ENCODE data around the gene HECTD4. TPM values are rescaled to one million over a fixed set of nuclear protein-coding genes. Genes with fewer than 3 reads are reported as not detected.

Gene HECTD4
- total and polyA plus RNA-seq, 12 donors = 3.0 to 33.7 (median 23.9) TPM

DNA sequence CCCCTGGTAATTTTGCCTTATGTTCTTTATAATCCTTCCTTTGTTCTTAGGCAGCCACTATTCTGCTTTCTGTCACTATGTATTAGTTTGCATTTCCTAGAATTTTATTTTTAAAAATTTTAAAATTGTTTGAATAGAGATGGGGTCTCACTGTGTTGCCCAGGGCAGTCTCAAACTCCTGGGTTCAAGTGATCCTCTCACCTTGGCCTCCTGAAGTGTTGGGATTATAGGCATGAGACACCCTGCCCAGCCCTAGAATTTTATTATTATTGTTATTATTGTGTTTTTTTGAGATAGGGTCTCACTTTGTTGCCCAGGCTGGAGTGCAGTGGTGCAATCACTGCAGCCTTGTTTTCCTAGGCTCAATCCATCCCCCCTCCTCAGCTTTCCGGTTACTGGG is 39.1 kb upstream of the HECTD4 start:
- Histone ChIP-seq H3K27ac (no peak overlapping the region), H3K4me1 (peaks cover 0 to 67% (median 52%) of the 10 kb centered on the region in 9 donors), H3K27me3 (no peaks in the 10 kb centered on the region), H3K4me3 (no peak overlapping the region), H3K9me3 (no peaks in the 10 kb centered on the region), H3K36me3 (peaks cover 0 to 7% (median 0%) of the 10 kb centered on the region in 9 donors)
- ATAC-seq = no peak
- TF ChIP-seq, protein P1, sequence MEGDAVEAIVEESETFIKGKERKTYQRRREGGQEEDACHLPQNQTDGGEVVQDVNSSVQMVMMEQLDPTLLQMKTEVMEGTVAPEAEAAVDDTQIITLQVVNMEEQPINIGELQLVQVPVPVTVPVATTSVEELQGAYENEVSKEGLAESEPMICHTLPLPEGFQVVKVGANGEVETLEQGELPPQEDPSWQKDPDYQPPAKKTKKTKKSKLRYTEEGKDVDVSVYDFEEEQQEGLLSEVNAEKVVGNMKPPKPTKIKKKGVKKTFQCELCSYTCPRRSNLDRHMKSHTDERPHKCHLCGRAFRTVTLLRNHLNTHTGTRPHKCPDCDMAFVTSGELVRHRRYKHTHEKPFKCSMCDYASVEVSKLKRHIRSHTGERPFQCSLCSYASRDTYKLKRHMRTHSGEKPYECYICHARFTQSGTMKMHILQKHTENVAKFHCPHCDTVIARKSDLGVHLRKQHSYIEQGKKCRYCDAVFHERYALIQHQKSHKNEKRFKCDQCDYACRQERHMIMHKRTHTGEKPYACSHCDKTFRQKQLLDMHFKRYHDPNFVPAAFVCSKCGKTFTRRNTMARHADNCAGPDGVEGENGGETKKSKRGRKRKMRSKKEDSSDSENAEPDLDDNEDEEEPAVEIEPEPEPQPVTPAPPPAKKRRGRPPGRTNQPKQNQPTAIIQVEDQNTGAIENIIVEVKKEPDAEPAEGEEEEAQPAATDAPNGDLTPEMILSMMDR (IDR thresholded peaks at IDR 0.05) = no peak
- WGBS, 2 donors = 91 to 93% methylated on average over 1 of the region's 1 CpG
- intact Hi-C loops (cut with DNase I) = no loop called here
- no peak for DNase-seq

DNA sequence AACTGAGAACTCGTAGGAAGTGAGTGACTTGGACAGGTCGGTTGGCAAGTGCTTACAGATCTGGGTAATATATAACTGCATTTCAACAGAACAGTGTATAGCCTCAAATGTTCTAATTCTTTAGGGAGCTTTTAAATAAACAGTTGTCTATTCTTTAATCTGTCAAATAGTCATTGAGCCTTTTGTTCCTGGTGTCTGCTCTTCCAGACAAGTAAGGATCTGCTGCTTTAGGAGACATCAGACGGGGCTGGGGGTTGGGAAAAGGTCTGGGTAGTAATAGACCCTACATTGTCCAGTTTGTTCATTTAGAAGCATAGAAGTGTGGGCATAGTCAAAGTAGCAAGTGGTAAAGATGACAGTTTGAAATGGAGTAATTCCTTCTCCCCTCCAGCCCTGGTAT is 38.5 kb upstream of the HECTD4 start:
- WGBS, 2 donors = 75 to 80% methylated on average over 3 of the region's 3 CpGs
- Histone ChIP-seq H3K4me3 (no peak overlapping the region), H3K27ac (peak overlapping the region in 2 of 10 donors; percentile 98 to 99), H3K27me3 (no peaks in the 10 kb centered on the region), H3K36me3 (peaks cover 0 to 1% (median 0%) of the 10 kb centered on the region in 9 donors), H3K4me1 (peaks cover 0 to 67% (median 52%) of the 10 kb centered on the region in 9 donors), H3K9me3 (no peaks in the 10 kb centered on the region)
- intact Hi-C loops (cut with DNase I) = no loop called here
- ATAC-seq (no peak), DNase-seq (no peak)
- TF ChIP-seq, protein P1 (IDR thresholded peaks at IDR 0.05) = no peak

GRCh38 chr12:112419297-112420133 is 37.3 kb upstream of the HECTD4 start:
- H3K27me3 ChIP-seq = no peaks in the 10 kb centered on the region
- peak overlapping the region; percentile 73 to 100 (median 92) for H3K4me3 ChIP-seq
- TF ChIP-seq, protein P1 (IDR thresholded peaks at IDR 0.05) = peak in 2 of 9 donors; percentile 0 to 13
- peaks cover 0 to 62% (median 52%) of the 10 kb centered on the region in 9 donors for H3K4me1 ChIP-seq
- DNase-seq (peak; percentile 63 to 65), ATAC-seq (peak; percentile 76 to 89 (median 80))
- H3K36me3 ChIP-seq = no peaks in the 10 kb centered on the region
- H3K27ac ChIP-seq = peak overlapping the region; percentile 95 to 99 (median 98)
- no peaks in the 10 kb centered on the region for H3K9me3 ChIP-seq
- intact Hi-C loops (cut with DNase I) = no loop called here
- 5% methylated on average over 31 of the region's 31 CpGs for WGBS, 2 donors

DNA sequence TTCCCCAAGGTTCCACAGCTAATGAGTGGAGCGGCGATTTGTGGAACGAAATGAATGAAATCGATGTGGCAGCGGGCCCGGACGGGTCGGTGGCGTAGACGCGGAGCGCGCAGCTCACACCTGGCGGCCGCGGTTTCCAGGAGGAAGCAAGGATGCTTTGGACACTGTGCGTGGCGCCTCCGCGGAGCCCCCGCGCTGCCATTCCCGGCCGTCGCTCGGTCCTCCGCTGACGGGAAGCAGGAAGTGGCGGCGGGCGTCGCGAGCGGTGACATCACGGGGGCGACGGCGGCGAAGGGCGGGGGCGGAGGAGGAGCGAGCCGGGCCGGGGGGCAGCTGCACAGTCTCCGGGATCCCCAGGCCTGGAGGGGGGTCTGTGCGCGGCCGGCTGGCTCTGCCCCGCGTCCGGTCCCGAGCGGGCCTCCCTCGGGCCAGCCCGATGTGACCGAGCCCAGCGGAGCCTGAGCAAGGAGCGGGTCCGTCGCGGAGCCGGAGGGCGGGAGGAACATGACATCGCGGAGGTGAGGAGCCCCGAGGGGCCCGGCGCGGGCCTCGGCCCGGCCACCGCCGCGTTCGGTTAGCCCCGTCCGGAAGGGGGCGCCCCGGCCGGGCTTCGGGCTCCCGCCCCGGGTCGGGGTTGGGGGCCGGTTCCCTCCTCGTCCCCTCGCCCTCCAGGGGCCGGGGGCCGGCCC is 36.5 kb upstream of the HECTD4 start, which contains the start of gene PTPN11:
PTPN11 (plus strand) TSS at position 340 of the 689 bp plus-strand sequence; CDS start at position 505, 165 bp downstream.
- Histone ChIP-seq H3K4me1 (peaks cover 0 to 54% (median 46%) of the 10 kb centered on the region in 9 donors), H3K27ac (peak within 1 kb of the TSS; percentile 95 to 99 (median 98)), H3K36me3 (no peaks in the 10 kb centered on the region), H3K4me3 (peak within 1 kb of the TSS; percentile 73 to 100 (median 92)), H3K27me3 (no peaks in the 10 kb centered on the region), H3K9me3 (no peaks in the 10 kb centered on the region)
- DNase-seq (peak; percentile 89 to 91), ATAC-seq (peak; percentile 89 to 97 (median 94))
- intact Hi-C loops (cut with DNase I) = no loop called here
- TF ChIP-seq, protein P1 (IDR thresholded peaks at IDR 0.05) = peak in 8 of 9 donors; percentile 29 to 61 (median 46)
- WGBS, 2 donors = 1% methylated on average over 63 to 89 of the region's 89 CpGs

Data from heart right ventricle (tissue), 16 donors.